Esophagus muscularis mucosa (tissue), 4 donors: ENCODE results near the gene DDX19B. TPM values are rescaled to one million over a fixed set of nuclear protein-coding genes. Genes with fewer than 3 reads are reported as not detected.

ENCODE experiments used
- DNase-seq: peaks from one replicate; pipeline ENCODE4 v3.0.0-alpha.2; 2017; ENCODE audit errors: extremely low spot score
- H3K27ac ChIP-seq, 4 donors: fragments of 200-600 bp; sonication (generic); replicated peaks in 1 of 4; 1 replicate in 3 of 4; 2 replicates in 1 of 4; pipeline ENCODE4 v1.5.1; 2016 to 2019; ENCODE audit warnings: mild to moderate bottlenecking in 1 of 4
- H3K27me3 ChIP-seq, 4 donors: fragments of 200-600 bp; sonication (generic); one replicate each; pipeline versions ENCODE4 v1.5.1 to v1.6.0; 2016 to 2019
- H3K36me3 ChIP-seq, 4 donors: fragments of 200-600 bp; sonication (generic); one replicate each; pipeline ENCODE4 v1.5.1; 2016 to 2019
- H3K4me1 ChIP-seq, 4 donors: fragments of 200-600 bp; sonication (generic); one replicate each; pipeline ENCODE4 v1.5.1; 2016 to 2019
- H3K4me3 ChIP-seq, 4 donors: fragments of 200-600 bp; sonication (generic); 1 replicate in 2 of 4; 2 replicates in 2 of 4; pipeline ENCODE4 v1.5.1; 2016 to 2019; ENCODE audit warnings: mild to moderate bottlenecking in 4 of 4, moderate library complexity in 1 of 4
- H3K9me3 ChIP-seq, 4 donors: fragments of 200-600 bp; sonication (generic); 1 replicate in 3 of 4; 2 replicates in 1 of 4; pipeline ENCODE4 v1.5.1; 2016 to 2019
- EP300 ChIP-seq: sonication (generic); formaldehyde crosslinking; IDR thresholded peaks from one replicate; pipeline ENCODE4 v1.6.1; 2017; ENCODE audit warnings: antibody characterized with exemption
- POLR2A ChIP-seq: fragments of 450-650 bp; IDR thresholded peaks from one replicate; pipeline ENCODE4 v1.6.1; 2017; ENCODE audit warnings: antibody characterized with exemption, moderate library complexity, mild to moderate bottlenecking, low read depth
- POLR2AphosphoS5 ChIP-seq, 2 donors: sonication (generic); formaldehyde crosslinking; IDR thresholded peaks; one replicate each; pipeline ENCODE4 v1.6.1; 2017; ENCODE audit warnings: antibody characterized with exemption in 2 of 2
- WGBS: methylation state at CpG from one replicate; pipeline ENCODE4 v1.1.5; 2018; 5-methylcytosine and 5-hydroxymethylcytosine counted together
- intact Hi-C: fragments of 100-400 bp; cut with DNase I; formaldehyde crosslinking; loops from one replicate; pipeline ENCODE4 v1.15.1; 2023
- total RNA-seq, 4 donors: library from RNA; depleted of rRNA; stranded (reverse); fragments of >200 nt; gene quantifications; one replicate each; pipeline versions ENCODE4 v1.1.0 to v1.2.1, GENCODE V29; 2016
- TF ChIP-seq, protein P1 (sequence below), 3 experiments: fragments of 200-600 bp in 2 of 3; fragments of 450-650 bp in 1 of 3; sonication (generic) in 2 of 3; IDR thresholded peaks; one replicate each; pipeline ENCODE4 v1.5.1; 2017 to 2019; ENCODE audit warnings: antibody characterized with exemption in 3 of 3, mild to moderate bottlenecking in 2 of 3, moderate library complexity in 1 of 3

Gene DDX19B
- total RNA-seq, 4 donors from 2014 or later, result 36.1 to 48.7 (median 41.1) TPM

DNA sequence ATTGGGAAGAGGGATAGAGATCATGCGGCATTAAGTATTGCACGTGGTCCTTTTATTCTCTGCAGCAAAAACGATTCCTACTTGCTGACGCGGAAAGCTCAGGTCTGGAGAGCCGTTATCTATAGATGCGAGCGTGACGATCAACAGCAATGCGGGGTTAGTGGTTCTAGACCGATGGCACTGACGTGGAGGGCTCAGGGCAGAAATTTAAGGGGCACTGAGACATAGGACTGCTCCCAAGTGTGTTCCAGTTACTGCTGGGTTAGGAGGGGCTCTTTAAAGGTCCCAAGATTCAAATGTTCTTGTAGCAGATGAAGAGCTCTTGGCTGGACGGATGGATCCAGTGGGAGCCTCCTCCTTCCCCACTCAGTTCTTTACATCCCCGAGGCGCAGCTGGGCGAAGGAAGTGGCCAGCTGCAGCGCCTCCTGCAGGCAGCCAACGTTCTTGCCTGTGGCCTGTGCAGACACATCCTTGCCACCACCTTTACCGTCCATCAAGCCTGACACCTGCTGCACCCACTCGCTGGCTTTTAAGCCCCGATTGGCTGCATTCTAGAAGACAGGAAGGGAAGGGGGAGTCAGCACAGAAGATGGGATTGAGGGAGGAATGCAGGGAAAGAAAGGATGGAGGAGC, 46.5 kb upstream of the DDX19B start:
- H3K4me1 ChIP-seq, result peaks cover 20 to 38% (median 32%) of the 10 kb centered on the region in 4 donors
- H3K27me3 ChIP-seq, result no peaks in the 10 kb centered on the region
- TF ChIP-seq, protein P1, sequence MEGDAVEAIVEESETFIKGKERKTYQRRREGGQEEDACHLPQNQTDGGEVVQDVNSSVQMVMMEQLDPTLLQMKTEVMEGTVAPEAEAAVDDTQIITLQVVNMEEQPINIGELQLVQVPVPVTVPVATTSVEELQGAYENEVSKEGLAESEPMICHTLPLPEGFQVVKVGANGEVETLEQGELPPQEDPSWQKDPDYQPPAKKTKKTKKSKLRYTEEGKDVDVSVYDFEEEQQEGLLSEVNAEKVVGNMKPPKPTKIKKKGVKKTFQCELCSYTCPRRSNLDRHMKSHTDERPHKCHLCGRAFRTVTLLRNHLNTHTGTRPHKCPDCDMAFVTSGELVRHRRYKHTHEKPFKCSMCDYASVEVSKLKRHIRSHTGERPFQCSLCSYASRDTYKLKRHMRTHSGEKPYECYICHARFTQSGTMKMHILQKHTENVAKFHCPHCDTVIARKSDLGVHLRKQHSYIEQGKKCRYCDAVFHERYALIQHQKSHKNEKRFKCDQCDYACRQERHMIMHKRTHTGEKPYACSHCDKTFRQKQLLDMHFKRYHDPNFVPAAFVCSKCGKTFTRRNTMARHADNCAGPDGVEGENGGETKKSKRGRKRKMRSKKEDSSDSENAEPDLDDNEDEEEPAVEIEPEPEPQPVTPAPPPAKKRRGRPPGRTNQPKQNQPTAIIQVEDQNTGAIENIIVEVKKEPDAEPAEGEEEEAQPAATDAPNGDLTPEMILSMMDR (IDR thresholded peaks at IDR 0.05), result peak in 1 of 3 experiments; percentile 37
- TF ChIP-seq EP300, result no peak
- no peak overlapping the region for H3K4me3 ChIP-seq
- H3K9me3 ChIP-seq, result no peaks in the 10 kb centered on the region
- 90% methylated on average over 15 of the region's 21 CpGs for WGBS
- intact Hi-C loops, result loop anchor here (10.0 kb wide), 1 partner anchor 88 kb away; no protein-coding TSS in a partner anchor
- DNase-seq, result no peak
- H3K27ac ChIP-seq, result peak overlapping the region in 3 of 4 donors; percentile 90 to 94 (median 94)
- H3K36me3 ChIP-seq, result peaks cover 44 to 56% (median 55%) of the 10 kb centered on the region in 4 donors

DNA sequence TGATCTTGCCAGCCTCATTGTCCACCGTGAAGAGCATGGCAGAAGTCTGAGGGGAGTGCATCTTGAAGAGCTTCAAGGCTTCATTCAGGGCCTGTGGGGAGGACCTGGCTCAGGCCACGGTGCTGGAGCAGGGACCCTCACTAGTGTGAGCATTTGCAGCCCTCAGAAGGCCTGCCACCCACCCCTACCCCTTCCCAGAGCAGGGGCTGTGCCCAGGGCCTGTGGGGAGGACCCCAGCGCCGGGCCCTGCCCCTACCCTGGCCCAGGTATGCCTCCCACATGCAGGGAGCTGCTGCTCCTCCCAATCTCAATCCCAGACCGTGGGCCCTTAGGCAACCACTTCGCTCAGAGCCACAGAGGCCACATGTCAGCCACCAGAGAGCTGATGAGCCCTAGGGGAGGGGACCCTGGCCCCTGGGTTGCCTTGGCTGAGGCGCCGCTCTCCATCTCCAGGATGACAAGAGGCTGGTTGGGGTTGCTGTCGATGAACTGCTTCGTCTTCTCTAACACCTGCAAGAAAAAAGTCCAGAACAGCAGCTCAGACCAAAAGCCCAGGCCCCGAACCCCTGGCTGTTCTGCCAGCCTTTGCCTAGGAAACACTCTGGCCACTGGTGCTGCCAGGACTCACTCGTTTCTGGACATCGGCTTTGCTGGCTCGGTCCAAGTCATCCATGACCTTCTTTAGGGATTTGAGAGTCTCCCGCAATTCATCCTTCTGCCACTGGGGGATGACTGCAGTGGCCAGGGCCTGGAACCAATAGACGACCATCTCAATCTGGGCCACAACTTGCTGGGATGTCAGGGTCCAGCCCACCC, 45.5 kb upstream of the DDX19B start:
- Histone ChIP-seq H3K27me3 (no peaks in the 10 kb centered on the region), H3K4me1 (peaks cover 20 to 33% (median 28%) of the 10 kb centered on the region in 4 donors), H3K36me3 (peaks cover 55 to 66% (median 65%) of the 10 kb centered on the region in 4 donors), H3K27ac (no peak overlapping the region), H3K4me3 (no peak overlapping the region), H3K9me3 (no peaks in the 10 kb centered on the region)
- TF ChIP-seq, protein P1 (IDR thresholded peaks at IDR 0.05), result peak; percentile 13 to 51 (median 24)
- no peak for TF ChIP-seq POLR2AphosphoS5 (IDR thresholded peaks at IDR 0.05)
- DNase-seq, result no peak
- intact Hi-C loops, result loop anchor here (10.0 kb wide), 1 partner anchor 89 kb away; no protein-coding TSS in a partner anchor
- 77% methylated on average over 14 of the region's 16 CpGs for whole genome bisulfite sequencing

DNA sequence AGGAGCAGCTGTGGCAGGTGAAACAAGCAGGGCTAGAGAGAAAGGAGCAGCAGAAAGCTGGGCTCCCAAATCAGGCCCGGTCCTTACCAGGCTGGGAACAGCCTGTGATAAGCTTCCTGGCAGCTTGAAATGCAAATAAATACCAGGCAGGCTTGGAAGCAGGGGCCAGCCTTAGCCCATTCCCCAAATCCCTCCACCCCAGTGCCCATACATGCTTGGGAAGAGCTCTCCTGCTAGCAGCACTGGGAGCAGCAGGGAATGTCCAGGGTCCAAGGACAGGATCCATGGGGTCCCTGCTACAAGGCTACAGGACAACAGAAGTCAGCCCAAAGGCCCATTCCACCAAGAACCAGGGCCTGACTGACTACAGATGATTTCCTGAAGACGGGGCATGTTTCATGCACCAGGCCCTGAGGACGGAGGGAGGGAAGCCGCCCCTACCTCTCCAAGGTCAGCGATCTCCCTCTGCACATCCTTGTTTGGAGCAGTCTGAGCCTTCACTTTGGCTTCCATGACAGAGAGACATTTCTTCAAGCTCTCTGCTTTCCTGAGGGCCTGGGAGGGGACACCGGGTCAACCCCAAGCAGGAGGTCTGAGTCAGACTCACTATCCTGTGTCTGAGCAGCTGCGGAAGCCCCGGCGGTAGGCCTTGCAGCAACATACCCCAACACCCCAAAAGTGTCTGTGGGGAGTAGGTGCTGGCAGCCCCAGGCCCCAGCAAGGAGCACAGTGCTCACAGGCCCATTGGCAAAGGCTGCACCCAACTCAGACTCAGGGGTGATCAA, 44.6 kb upstream of the DDX19B start:
- 96% methylated on average over 5 of the region's 9 CpGs for WGBS
- intact Hi-C loops, result loop anchor here (10.0 kb wide), 1 partner anchor 90 kb away; no protein-coding TSS in a partner anchor
- DNase-seq, result no peak
- Histone ChIP-seq H3K36me3 (peaks cover 63 to 74% (median 74%) of the 10 kb centered on the region in 4 donors), H3K4me3 (no peak overlapping the region), H3K27me3 (no peaks in the 10 kb centered on the region), H3K4me1 (peaks cover 15 to 24% (median 21%) of the 10 kb centered on the region in 4 donors), H3K27ac (peak overlapping the region in 1 of 4 donors; percentile 10), H3K9me3 (no peaks in the 10 kb centered on the region)
- TF ChIP-seq, protein P1 (IDR thresholded peaks at IDR 0.05), result no peak
- TF ChIP-seq EP300, result no peak
- TF ChIP-seq POLR2A, result no peak
- no peak for TF ChIP-seq POLR2AphosphoS5 (IDR thresholded peaks at IDR 0.05)

DNA sequence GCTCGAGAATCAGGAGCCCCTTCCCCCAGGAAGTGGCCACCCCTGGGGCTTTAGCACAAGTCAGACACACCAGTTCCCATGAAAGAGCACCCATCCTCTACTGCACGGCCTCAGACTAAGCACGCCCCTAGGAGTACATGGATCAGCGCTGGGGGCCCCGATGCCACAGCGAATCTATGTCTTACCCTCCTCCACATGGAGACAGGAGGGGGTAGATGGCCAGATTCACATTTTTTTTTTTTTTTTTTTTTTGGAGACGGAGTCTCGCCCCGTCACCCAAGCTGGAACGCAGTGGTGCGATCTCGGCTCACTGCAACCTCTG, 44.1 kb upstream of the DDX19B start:
- Histone ChIP-seq H3K4me1 (peaks cover 9 to 18% (median 15%) of the 10 kb centered on the region in 4 donors), H3K27ac (no peak overlapping the region), H3K9me3 (no peaks in the 10 kb centered on the region), H3K4me3 (no peak overlapping the region), H3K27me3 (no peaks in the 10 kb centered on the region), H3K36me3 (peaks cover 68 to 80% (median 79%) of the 10 kb centered on the region in 4 donors)
- intact Hi-C loops, result loop anchor here (10.0 kb wide), 1 partner anchor 90 kb away; no protein-coding TSS in a partner anchor
- TF ChIP-seq EP300 (no peak), POLR2A (no peak), POLR2AphosphoS5 (IDR thresholded peaks at IDR 0.05) (no peak)
- TF ChIP-seq, protein P1 (IDR thresholded peaks at IDR 0.05), result no peak
- no peak for DNase-seq
- WGBS, result 91% methylated on average over 12 of the region's 12 CpGs
